NCI-H2227 (cell line): Measurements from ENCODE around the gene MEGF6.
"Not testable (repeated sequence)": the region's sequence is repeated elsewhere in the genome, so short reads cannot be mapped to it uniquely, and the experiment has no call there.

ENCODE experiments used
- DNase-seq: peaks from one replicate; lab custom pipeline; 2025; ENCODE audit not compliant: unreplicated experiment; lab: John Stamatoyannopoulos, UW

The MEGF6 gene

GRCh38 chr1:3627515-3628253 lies 16.4 kb upstream of the MEGF6 start:
- DNase-seq = no peak

GRCh38 chr1:3626025-3626424 lies 14.7 kb upstream of the MEGF6 start:
- DNase-seq = no peak

GRCh38 chr1:3625151-3625907 lies 14.0 kb upstream of the MEGF6 start:
- DNase-seq = peak; percentile 67

GRCh38 chr1:3624200-3625136 lies 13.2 kb upstream of the MEGF6 start, which contains the start of gene TPRG1L:
Gene TPRG1L, plus strand, starts transcription at chr1:3625015. Its CDS starts 58 bp downstream, at chr1:3625073.
- DNase-seq = peak; percentile 99

- DNase-seq = no peak
Observed at GRCh38 chr1:3623441-3624199, 12.3 kb upstream of the MEGF6 start.

- DNase-seq = not testable (repeated sequence)
Observed at GRCh38 chr1:3622102-3622501, 10.8 kb upstream of the MEGF6 start.

GRCh38 chr1:3621151-3621671 lies 9.9 kb upstream of the MEGF6 start:
- peak; percentile 45 for DNase-seq

- no peak for DNase-seq
Observed at GRCh38 chr1:3620708-3621107, 9.4 kb upstream of the MEGF6 start.

GRCh38 chr1:3618881-3619671 lies 7.8 kb upstream of the MEGF6 start:
- DNase-seq = peak; percentile 84

GRCh38 chr1:3618531-3618880 lies 7.2 kb upstream of the MEGF6 start:
- no peak for DNase-seq

GRCh38 chr1:3617806-3618345 lies 6.6 kb upstream of the MEGF6 start:
- DNase-seq = no peak

GRCh38 chr1:3616861-3617260 lies 5.6 kb upstream of the MEGF6 start:
- no peak for DNase-seq

- peak; percentile 17 for DNase-seq
Observed at GRCh38 chr1:3614755-3615742, 3.7 kb upstream of the MEGF6 start.

GRCh38 chr1:3612123-3612522 lies 815 bp upstream of the MEGF6 start:
- DNase-seq = no peak

- DNase-seq = peak; percentile 24
Observed at GRCh38 chr1:3610527-3611169, 660 bp downstream of the MEGF6 start.

GRCh38 chr1:3609769-3610526 lies 1.4 kb downstream of the MEGF6 start:
- DNase-seq = no peak
